Panc1 (cell line): ENCODE results near the gene IBA57.
A peak's percentile ranks its signal among the peaks of the same experiment; 100 is the strongest.

ENCODE experiments used
- TCF7L2 ChIP-seq: IDR thresholded peaks from 2 replicates; pipeline ENCODE4 v1.6.1; 2011; ENCODE audit warnings: mild to moderate bottlenecking, low read depth, low read length, inconsistent platforms
- TF ChIP-seq, protein P1 (sequence below): fragments of 450-650 bp; IDR thresholded peaks from 2 replicates; pipeline ENCODE4 v1.5.1; 2017; ENCODE audit warnings: mild to moderate bottlenecking
- TF ChIP-seq, protein P2 (sequence below), 2 experiments: IDR thresholded peaks; 2 replicates each; pipeline ENCODE4 v1.6.1; 2011 to 2012; ENCODE audit warnings: low read depth in 2 of 2, control low read depth in 1 of 2, low read length in 1 of 2, mild to moderate bottlenecking in 1 of 2, moderate library complexity in 1 of 2; ENCODE audit not compliant: insufficient read depth in 1 of 2

DNA sequence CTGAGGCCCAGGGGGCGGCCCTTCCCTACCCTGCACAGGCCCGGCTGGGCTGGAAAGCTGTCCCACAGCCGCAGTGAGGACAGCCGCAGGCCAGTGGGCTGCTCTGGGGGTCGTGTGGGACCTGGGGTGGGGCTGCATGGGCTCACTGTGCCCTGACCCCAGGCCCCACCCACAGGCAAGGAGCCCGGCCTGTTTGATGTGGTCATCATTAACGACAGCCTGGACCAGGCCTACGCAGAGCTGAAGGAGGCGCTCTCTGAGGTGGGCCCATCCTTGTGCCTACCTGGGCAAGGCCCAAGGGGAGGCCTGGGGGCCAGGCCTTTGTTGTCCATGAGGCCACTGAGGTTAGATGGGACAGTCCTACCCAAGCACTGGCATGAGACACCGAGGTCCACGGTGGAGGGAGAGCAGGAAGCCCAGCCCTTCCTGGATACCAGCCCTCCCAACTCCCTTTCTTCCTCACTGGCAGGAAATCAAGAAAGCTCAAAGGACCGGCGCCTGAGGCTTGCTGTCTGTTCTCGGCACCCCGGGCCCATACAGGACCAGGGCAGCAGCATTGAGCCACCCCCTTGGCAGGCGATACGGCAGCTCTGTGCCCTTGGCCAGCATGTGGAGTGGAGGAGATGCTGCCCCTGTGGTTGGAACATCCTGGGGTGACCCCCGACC is 17.3 kb upstream of the IBA57 start:
- TF ChIP-seq, protein P1, sequence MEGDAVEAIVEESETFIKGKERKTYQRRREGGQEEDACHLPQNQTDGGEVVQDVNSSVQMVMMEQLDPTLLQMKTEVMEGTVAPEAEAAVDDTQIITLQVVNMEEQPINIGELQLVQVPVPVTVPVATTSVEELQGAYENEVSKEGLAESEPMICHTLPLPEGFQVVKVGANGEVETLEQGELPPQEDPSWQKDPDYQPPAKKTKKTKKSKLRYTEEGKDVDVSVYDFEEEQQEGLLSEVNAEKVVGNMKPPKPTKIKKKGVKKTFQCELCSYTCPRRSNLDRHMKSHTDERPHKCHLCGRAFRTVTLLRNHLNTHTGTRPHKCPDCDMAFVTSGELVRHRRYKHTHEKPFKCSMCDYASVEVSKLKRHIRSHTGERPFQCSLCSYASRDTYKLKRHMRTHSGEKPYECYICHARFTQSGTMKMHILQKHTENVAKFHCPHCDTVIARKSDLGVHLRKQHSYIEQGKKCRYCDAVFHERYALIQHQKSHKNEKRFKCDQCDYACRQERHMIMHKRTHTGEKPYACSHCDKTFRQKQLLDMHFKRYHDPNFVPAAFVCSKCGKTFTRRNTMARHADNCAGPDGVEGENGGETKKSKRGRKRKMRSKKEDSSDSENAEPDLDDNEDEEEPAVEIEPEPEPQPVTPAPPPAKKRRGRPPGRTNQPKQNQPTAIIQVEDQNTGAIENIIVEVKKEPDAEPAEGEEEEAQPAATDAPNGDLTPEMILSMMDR, result no peak
- TF ChIP-seq TCF7L2, result peak; percentile 47; the same call in 1 of the 2 replicates
- TF ChIP-seq, protein P2, sequence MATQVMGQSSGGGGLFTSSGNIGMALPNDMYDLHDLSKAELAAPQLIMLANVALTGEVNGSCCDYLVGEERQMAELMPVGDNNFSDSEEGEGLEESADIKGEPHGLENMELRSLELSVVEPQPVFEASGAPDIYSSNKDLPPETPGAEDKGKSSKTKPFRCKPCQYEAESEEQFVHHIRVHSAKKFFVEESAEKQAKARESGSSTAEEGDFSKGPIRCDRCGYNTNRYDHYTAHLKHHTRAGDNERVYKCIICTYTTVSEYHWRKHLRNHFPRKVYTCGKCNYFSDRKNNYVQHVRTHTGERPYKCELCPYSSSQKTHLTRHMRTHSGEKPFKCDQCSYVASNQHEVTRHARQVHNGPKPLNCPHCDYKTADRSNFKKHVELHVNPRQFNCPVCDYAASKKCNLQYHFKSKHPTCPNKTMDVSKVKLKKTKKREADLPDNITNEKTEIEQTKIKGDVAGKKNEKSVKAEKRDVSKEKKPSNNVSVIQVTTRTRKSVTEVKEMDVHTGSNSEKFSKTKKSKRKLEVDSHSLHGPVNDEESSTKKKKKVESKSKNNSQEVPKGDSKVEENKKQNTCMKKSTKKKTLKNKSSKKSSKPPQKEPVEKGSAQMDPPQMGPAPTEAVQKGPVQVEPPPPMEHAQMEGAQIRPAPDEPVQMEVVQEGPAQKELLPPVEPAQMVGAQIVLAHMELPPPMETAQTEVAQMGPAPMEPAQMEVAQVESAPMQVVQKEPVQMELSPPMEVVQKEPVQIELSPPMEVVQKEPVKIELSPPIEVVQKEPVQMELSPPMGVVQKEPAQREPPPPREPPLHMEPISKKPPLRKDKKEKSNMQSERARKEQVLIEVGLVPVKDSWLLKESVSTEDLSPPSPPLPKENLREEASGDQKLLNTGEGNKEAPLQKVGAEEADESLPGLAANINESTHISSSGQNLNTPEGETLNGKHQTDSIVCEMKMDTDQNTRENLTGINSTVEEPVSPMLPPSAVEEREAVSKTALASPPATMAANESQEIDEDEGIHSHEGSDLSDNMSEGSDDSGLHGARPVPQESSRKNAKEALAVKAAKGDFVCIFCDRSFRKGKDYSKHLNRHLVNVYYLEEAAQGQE (IDR thresholded peaks at IDR 0.05; ENCODE audit: insufficient read depth in 1 of 2, low read depth in 2 of 2, low read length in 1 of 2), result no peak
